Measurements from ENCODE around the gene SORT1. TPM values are rescaled to one million over a fixed set of nuclear protein-coding genes. Genes with fewer than 3 reads are reported as not detected.

SORT1 gene
- total RNA-seq, 1 experiment from 2014 or later: 47.9 TPM

DNA sequence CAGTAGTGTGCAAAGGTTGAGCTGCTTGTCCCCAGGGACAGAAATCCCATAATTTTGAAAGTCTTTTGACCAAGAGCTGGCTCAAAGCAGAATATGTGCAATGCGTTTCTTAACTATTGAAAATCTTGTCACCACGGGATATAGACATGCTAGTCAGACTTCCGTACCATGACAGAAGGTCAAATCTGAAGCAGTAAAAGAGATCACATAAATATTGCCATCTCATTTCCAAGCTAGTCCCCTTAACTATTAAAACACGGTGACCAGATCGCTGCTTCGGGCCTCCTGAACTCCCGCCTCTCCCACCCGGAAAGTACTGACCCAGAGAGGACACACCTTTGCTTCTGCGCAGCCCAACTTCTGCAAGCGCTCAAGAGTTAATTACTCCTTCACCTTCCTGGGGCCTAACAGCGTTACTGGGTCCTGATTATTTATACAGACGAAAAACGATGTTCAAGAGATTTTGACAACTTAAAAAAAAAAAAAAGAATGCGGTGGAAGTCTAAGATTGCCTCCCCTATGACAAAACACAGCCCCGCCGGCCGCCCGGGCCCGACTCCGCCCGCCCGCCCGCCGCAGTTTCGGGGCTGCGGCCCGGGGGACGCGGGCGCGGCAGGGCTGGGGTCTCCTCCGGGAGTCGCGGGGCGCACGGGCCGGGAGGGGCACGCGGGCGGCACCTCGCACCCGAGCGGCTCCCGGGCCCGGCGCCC, 692 bp downstream of the SORT1 start:
- H3K9me3 ChIP-seq (ENCODE audit: control insufficient read depth, low read depth, low read length): no peaks in the 10 kb centered on the region
- no peak overlapping the region for H2AFZ ChIP-seq (ENCODE audit: low read length)
- H3K9ac ChIP-seq (ENCODE audit: extremely low read depth, insufficient read length, low read length): peak overlapping the region; percentile 75
- H3K4me1 Mint-ChIP-seq: peaks cover 27 to 39% of the 10 kb centered on the region in 2 experiments
- no peak overlapping the region for H4K8ac ChIP-seq (replicated peaks; ENCODE audit: insufficient read length, low read depth, low read length)
- H3K27me3 ChIP-seq (ENCODE audit: insufficient read depth, low read length): no peaks in the 10 kb centered on the region
- 0 out of 2 replicates have a peak overlapping the region, but pooled peaks have one; percentile 62 for H3K14ac ChIP-seq (ENCODE audit: insufficient read depth, low read length)
- H3K56ac ChIP-seq (ENCODE audit: insufficient read length, low read depth, low read length): no peak overlapping the region
- H2AK5ac ChIP-seq (ENCODE audit: insufficient read length, low read length): no peak overlapping the region
- peak overlapping the region; percentile 92 to 97 for H3K4me3 Mint-ChIP-seq
- TF ChIP-seq, protein P1, sequence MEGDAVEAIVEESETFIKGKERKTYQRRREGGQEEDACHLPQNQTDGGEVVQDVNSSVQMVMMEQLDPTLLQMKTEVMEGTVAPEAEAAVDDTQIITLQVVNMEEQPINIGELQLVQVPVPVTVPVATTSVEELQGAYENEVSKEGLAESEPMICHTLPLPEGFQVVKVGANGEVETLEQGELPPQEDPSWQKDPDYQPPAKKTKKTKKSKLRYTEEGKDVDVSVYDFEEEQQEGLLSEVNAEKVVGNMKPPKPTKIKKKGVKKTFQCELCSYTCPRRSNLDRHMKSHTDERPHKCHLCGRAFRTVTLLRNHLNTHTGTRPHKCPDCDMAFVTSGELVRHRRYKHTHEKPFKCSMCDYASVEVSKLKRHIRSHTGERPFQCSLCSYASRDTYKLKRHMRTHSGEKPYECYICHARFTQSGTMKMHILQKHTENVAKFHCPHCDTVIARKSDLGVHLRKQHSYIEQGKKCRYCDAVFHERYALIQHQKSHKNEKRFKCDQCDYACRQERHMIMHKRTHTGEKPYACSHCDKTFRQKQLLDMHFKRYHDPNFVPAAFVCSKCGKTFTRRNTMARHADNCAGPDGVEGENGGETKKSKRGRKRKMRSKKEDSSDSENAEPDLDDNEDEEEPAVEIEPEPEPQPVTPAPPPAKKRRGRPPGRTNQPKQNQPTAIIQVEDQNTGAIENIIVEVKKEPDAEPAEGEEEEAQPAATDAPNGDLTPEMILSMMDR (conservative IDR thresholded peaks at IDR 0.05): no peak
- H4K20me1 ChIP-seq (ENCODE audit: control insufficient read depth, insufficient read depth, insufficient read length): no peaks in the 10 kb centered on the region
- peaks cover 5% of the 10 kb centered on the region; the same call in 1 of the 2 replicates for H3K79me2 ChIP-seq (ENCODE audit: insufficient read depth, low read length)
- H2BK120ac ChIP-seq (ENCODE audit: low read depth, low read length, poor library complexity, severe bottlenecking): no peak overlapping the region
- no peak overlapping the region for H2BK20ac ChIP-seq (ENCODE audit: low read depth, low read length, poor library complexity, severe bottlenecking)
- H3K4me2 ChIP-seq (ENCODE audit: insufficient read depth, insufficient read length, low read length): peak overlapping the region; percentile 96
- H3K79me1 ChIP-seq (ENCODE audit: insufficient read depth, low read depth, low read length, poor library complexity, severe bottlenecking): peaks cover 9% of the 10 kb centered on the region
- H3K4me1 ChIP-seq (ENCODE audit: insufficient read depth, low read length): peaks cover 2% of the 10 kb centered on the region; the same call in 1 of the 2 replicates
- H3K4ac ChIP-seq (ENCODE audit: low read depth, low read length): no peak overlapping the region
- H2BK15ac ChIP-seq (ENCODE audit: low read depth, low read length): no peak overlapping the region
- no peak overlapping the region for H3K23ac ChIP-seq (ENCODE audit: insufficient read length, low read depth, low read length)
- H3K18ac ChIP-seq (ENCODE audit: insufficient read length, low read depth, low read length): no peak overlapping the region
- H2BK12ac ChIP-seq (ENCODE audit: insufficient read length, low read depth, low read length): no peak overlapping the region
- no peak overlapping the region for H4K5ac ChIP-seq (ENCODE audit: insufficient read length, low read depth, low read length)
- H3K27ac Mint-ChIP-seq: peak overlapping the region in 2 of 3 experiments; percentile 63 to 95; a peak in 2 of 7 replicates
- H4K91ac ChIP-seq (ENCODE audit: insufficient read length, low read depth, low read length): no peak overlapping the region
- no peaks in the 10 kb centered on the region for H3K9me3 Mint-ChIP-seq
- H3K27me3 Mint-ChIP-seq (ENCODE audit: low read depth): no peaks in the 10 kb centered on the region
- H3K36me3 Mint-ChIP-seq (ENCODE audit: insufficient read depth in 1 of 3, low read depth in 3 of 3): peaks cover 0 to 5% (median 2%) of the 10 kb centered on the region in 3 experiments; a peak in 3 of 7 replicates
- DNase-seq: no peak
- no peak overlapping the region for H3T11ph ChIP-seq (ENCODE audit: low read length)
- WGBS (ENCODE audit: extremely low coverage, insufficient read length, low lambda C conversion rate): no CpG with 5 or more reads among the region's 46 CpGs
- H2BK5ac ChIP-seq (ENCODE audit: insufficient read length, low read length): no peak overlapping the region
- H3K27ac ChIP-seq (ENCODE audit: insufficient read length, low read depth, low read length): no peak overlapping the region
- H3K23me2 ChIP-seq (ENCODE audit: insufficient read length, low read depth, low read length, poor library complexity, severe bottlenecking): peaks cover 17% of the 10 kb centered on the region
